Measurements from ENCODE around the gene KANSL1. TPM values are rescaled to one million over a fixed set of nuclear protein-coding genes. Genes with fewer than 3 reads are reported as not detected.

The KANSL1 gene
- total RNA-seq, 1 experiment from 2014 or later, result 55.5 TPM

GRCh38 chr17:45991341-45991740 lies 201.9 kb downstream of the KANSL1 start:
- TF ChIP-seq CTCF (IDR thresholded peaks at IDR 0.05), result no peak
- TF ChIP-seq SIN3A (IDR thresholded peaks at IDR 0.05; ENCODE audit: borderline replicate concordance, insufficient read depth, low read depth, low read length), result no peak
- no peak for TF ChIP-seq REST (IDR thresholded peaks at IDR 0.05; ENCODE audit: insufficient read depth in 1 of 2, low read depth in 2 of 2, low read length in 1 of 2)
- TF ChIP-seq POLR2AphosphoS5 (IDR thresholded peaks at IDR 0.05; ENCODE audit: low read depth, low read length), result no peak
- TF ChIP-seq TCF7L2 (IDR thresholded peaks at IDR 0.05; ENCODE audit: low read depth, low read length), result no peak
- ATAC-seq, result no peak
- in situ Hi-C loops (cut with HindIII; ENCODE audit: low pct_unique_long_range_greater_than_20kb, low sequenced_read_pairs), result no loop called here
- no peaks in the 10 kb centered on the region for H3K36me3 ChIP-seq (ENCODE audit: control insufficient read depth, insufficient read depth, low read length)
- H3K27ac ChIP-seq (ENCODE audit: low read length), result no peak overlapping the region
- intact Hi-C loops (cut with micrococcal nuclease; ENCODE audit: unreplicated experiment), result no loop called here
- no peaks in the 10 kb centered on the region for H3K27me3 ChIP-seq (ENCODE audit: control insufficient read depth, insufficient read depth, low read length)
- POLR2A ChIA-PET, result no interaction called here
- H3K4me1 ChIP-seq (ENCODE audit: control insufficient read depth, insufficient read depth, low read length), result no peaks in the 10 kb centered on the region
- CTCF ChIA-PET, result no interaction called here
- H3K4me3 ChIP-seq (ENCODE audit: low read depth in 2 of 2, low read length in 2 of 2), result no peak overlapping the region
- no peaks in the 10 kb centered on the region for H3K9me3 ChIP-seq (ENCODE audit: control insufficient read depth, insufficient read depth, low read depth, low read length)
- BruUV-seq (replicated peaks), result no TSS peak
- no peak for DNase-seq (ENCODE audit: low read depth, low spot score)

GRCh38 chr17:45990886-45991285 lies 202.3 kb downstream of the KANSL1 start:
- BruUV-seq (replicated peaks), result no TSS peak
- Histone ChIP-seq H3K9me3 (ENCODE audit: control insufficient read depth, insufficient read depth, low read depth, low read length) (no peaks in the 10 kb centered on the region), H3K27ac (ENCODE audit: low read length) (no peak overlapping the region), H3K36me3 (ENCODE audit: control insufficient read depth, insufficient read depth, low read length) (no peaks in the 10 kb centered on the region), H3K4me1 (ENCODE audit: control insufficient read depth, insufficient read depth, low read length) (no peaks in the 10 kb centered on the region), H3K4me3 (ENCODE audit: low read depth in 2 of 2, low read length in 2 of 2) (no peak overlapping the region), H3K27me3 (ENCODE audit: control insufficient read depth, insufficient read depth, low read length) (no peaks in the 10 kb centered on the region)
- in situ Hi-C loops (cut with HindIII; ENCODE audit: low pct_unique_long_range_greater_than_20kb, low sequenced_read_pairs) (no loop called here), intact Hi-C loops (cut with micrococcal nuclease; ENCODE audit: unreplicated experiment) (no loop called here)
- no peak for ATAC-seq
- ChIA-PET POLR2A (no interaction called here), CTCF (no interaction called here)
- DNase-seq (ENCODE audit: low read depth, low spot score), result no peak
- no peak for TF ChIP-seq CTCF (IDR thresholded peaks at IDR 0.05)
- no peak for TF ChIP-seq POLR2AphosphoS5 (IDR thresholded peaks at IDR 0.05; ENCODE audit: low read depth, low read length)
- no peak for TF ChIP-seq TCF7L2 (IDR thresholded peaks at IDR 0.05; ENCODE audit: low read depth, low read length)
- TF ChIP-seq SIN3A (IDR thresholded peaks at IDR 0.05; ENCODE audit: borderline replicate concordance, insufficient read depth, low read depth, low read length), result no peak
- no peak for TF ChIP-seq REST (IDR thresholded peaks at IDR 0.05; ENCODE audit: insufficient read depth in 1 of 2, low read depth in 2 of 2, low read length in 1 of 2)
